CD4-positive, alpha-beta T cell (primary cell): Measurements from ENCODE around the gene PTPN9. TPM values are rescaled to one million over a fixed set of nuclear protein-coding genes. Genes with fewer than 3 reads are reported as not detected.

Experiments
- ATAC-seq: fragments of 200-7000 bp; cut with Tn5 transposase; one replicate; pipeline ENCODE4 v1.10.0; 2022; ENCODE audit warnings: mild to moderate bottlenecking; ENCODE audit not compliant: poor library complexity
- CTCF ChIA-PET: fragments of 350-600 bp; sonication (Branson Sonifier 250); formaldehyde crosslinking; loops from one replicate; lab custom pipeline; 2021; ENCODE audit warnings: antibody characterized with exemption, inconsistent platforms; lab: Charles Lee
- POLR2A ChIA-PET: fragments of 350-600 bp; sonication (Branson Sonifier 250); formaldehyde crosslinking; loops from one replicate; lab custom pipeline; 2021; ENCODE audit warnings: antibody characterized with exemption, inconsistent platforms; lab: Charles Lee
- DNase-seq, 14 experiments: peaks; one replicate each; pipeline ENCODE4 v3.0.0-alpha.2; 2013 to 2020; ENCODE audit warnings: mixed read lengths in 2 of 14
- H3K27ac ChIP-seq, 2 donors: one replicate each; pipeline versions ENCODE4 v1.5.1 to v1.7.0; 2013; ENCODE audit warnings: low read length in 2 of 2, low read depth in 1 of 2, mild to moderate bottlenecking in 1 of 2
- H3K27me3 ChIP-seq, 2 experiments: 1 replicate in 1 of 2; 2 replicates in 1 of 2; pipeline versions ENCODE4 v1.6.1 to v1.7.0; 2013; ENCODE audit warnings: low read length in 2 of 2, control low read depth in 1 of 2, mild to moderate bottlenecking in 1 of 2, moderate library complexity in 1 of 2; ENCODE audit not compliant: insufficient read depth in 2 of 2, control insufficient read depth in 1 of 2
- H3K36me3 ChIP-seq: one replicate; pipeline ENCODE4 v1.6.1; 2013; ENCODE audit warnings: low read length, control low read depth; ENCODE audit not compliant: insufficient read depth
- H3K4me1 ChIP-seq: one replicate; pipeline ENCODE4 v1.6.1; 2013; ENCODE audit warnings: low read length, control low read depth; ENCODE audit not compliant: insufficient read depth
- H3K4me3 ChIP-seq: one replicate; pipeline ENCODE4 v1.5.1; 2013; ENCODE audit warnings: mild to moderate bottlenecking, low read length, moderate library complexity
- H3K9me3 ChIP-seq, 2 experiments: 1 replicate in 1 of 2; 2 replicates in 1 of 2; pipeline versions ENCODE4 v1.6.1 to v1.7.0; 2013; ENCODE audit warnings: low read length in 2 of 2, mild to moderate bottlenecking in 2 of 2, control low read depth in 1 of 2, moderate library complexity in 1 of 2; ENCODE audit not compliant: control insufficient read depth in 1 of 2, insufficient read depth in 1 of 2
- H3K27ac Mint-ChIP-seq: one replicate; pipeline ENCODE4 v1.8.0; 2020; ENCODE audit warnings: mixed read lengths
- H3K27me3 Mint-ChIP-seq: one replicate; pipeline ENCODE4 v1.8.0; 2021; ENCODE audit warnings: mixed read lengths
- H3K36me3 Mint-ChIP-seq: one replicate; pipeline ENCODE4 v1.8.0; 2021; ENCODE audit warnings: low read depth, mixed read lengths
- H3K4me1 Mint-ChIP-seq: one replicate; pipeline ENCODE4 v1.8.0; 2021; ENCODE audit warnings: low read depth, mixed read lengths
- H3K4me3 Mint-ChIP-seq: one replicate; pipeline ENCODE4 v1.8.0; 2020; ENCODE audit warnings: mild to moderate bottlenecking, mixed read lengths
- H3K9me3 Mint-ChIP-seq: one replicate; pipeline ENCODE4 v1.8.0; 2020; ENCODE audit warnings: mixed read lengths
- CTCF ChIP-seq: fragments of 200-600 bp; IDR thresholded peaks from one replicate; pipeline ENCODE4 v1.8.0; 2022; ENCODE audit warnings: antibody characterized with exemption, mild to moderate bottlenecking
- intact Hi-C, 2 experiments: fragments of 100-400 bp; cut with DNase I in 1 of 2; cut with micrococcal nuclease in 1 of 2; formaldehyde crosslinking; loops; one replicate each; pipeline versions ENCODE4 v1.15.1 to v1.9.0; 2023 to 2025; cut with DNase I, micrococcal nuclease
- total RNA-seq, 174 experiments: library from RNA in 2 of 174; stranded (reverse) in 2 of 174; gene quantifications; one replicate each; pipeline ENCODE4 v1.2.3 and lab custom pipeline; 2021 to 2026

The PTPN9 gene
- total RNA-seq, 2 experiments from 2014 or later = 8.1 to 8.2 TPM

GRCh38 chr15:75451674-75452363 lies 127.3 kb downstream of the PTPN9 start, which contains the start of gene SIN3A:
TSS of gene SIN3A (minus strand) at chr15:75451690. CDS start at chr15:75430375, 21,315 bp downstream.
- Histone ChIP-seq H3K27ac (peak within 1 kb of the TSS; percentile 97 to 98), H3K4me3 (peak within 1 kb of the TSS; percentile 93), H3K27me3 (no peaks in the 10 kb centered on the region), H3K36me3 (peaks cover 5% of the 10 kb centered on the region), H3K9me3 (no peaks in the 10 kb centered on the region), H3K4me1 (peaks cover 56% of the 10 kb centered on the region)
- Mint-ChIP-seq H3K36me3 (peaks cover 21% of the 10 kb centered on the region), H3K27ac (peak within 1 kb of the TSS; percentile 96), H3K4me1 (peaks cover 63% of the 10 kb centered on the region), H3K9me3 (no peaks in the 10 kb centered on the region), H3K27me3 (no peaks in the 10 kb centered on the region), H3K4me3 (peak within 1 kb of the TSS; percentile 98)
- no peak for TF ChIP-seq CTCF
- ATAC-seq = peak; percentile 48
- ChIA-PET POLR2A (interaction anchor here (0.5 to 7.4 kb wide), 40 partner anchors 9 to 1048 kb away, joined by 3 to 294 read pairs (median 5); partner anchors contain the start of genes ARID3B, C15orf39, CLK3 and COX5A), CTCF (interaction anchor here (1.9 to 3.9 kb wide), 3 partner anchors 84 to 189 kb away, joined by 6 to 26 read pairs (median 14); partner anchors contain the start of genes IMP3, MAN2C1 and PTPN9)
- DNase-seq = peak; percentile 97 to 100 (median 99)
- intact Hi-C loops = loop anchor here (2.0 to 10.0 kb wide), 9 partner anchors 85 to 1460 kb away; partner anchors contain the start of genes C15orf39 (in 2 of the 2), CLK3 (in 1 of the 2), IMP3 (in 1 of the 2) and MAN2C1 (in 1 of the 2)

GRCh38 chr15:75451202-75451673 lies 127.9 kb downstream of the PTPN9 start:
- no peak for TF ChIP-seq CTCF
- Mint-ChIP-seq H3K4me3 (peak overlapping the region; percentile 98), H3K9me3 (no peaks in the 10 kb centered on the region), H3K27me3 (no peaks in the 10 kb centered on the region), H3K36me3 (peaks cover 21% of the 10 kb centered on the region), H3K4me1 (peaks cover 64% of the 10 kb centered on the region), H3K27ac (peak overlapping the region; percentile 96)
- Histone ChIP-seq H3K27ac (peak overlapping the region; percentile 97 to 98), H3K27me3 (no peaks in the 10 kb centered on the region), H3K4me1 (peaks cover 57% of the 10 kb centered on the region), H3K36me3 (peaks cover 5% of the 10 kb centered on the region), H3K9me3 (no peaks in the 10 kb centered on the region), H3K4me3 (peak overlapping the region; percentile 93)
- ATAC-seq (no peak), DNase-seq (no peak)
- ChIA-PET POLR2A (interaction anchor here (0.8 to 7.4 kb wide), 33 partner anchors 9 to 1048 kb away, joined by 3 to 294 read pairs (median 6); partner anchors contain the start of genes ARID3B, C15orf39, CLK3 and COX5A), CTCF (interaction anchor here (1.9 to 3.9 kb wide), 2 partner anchors 83 to 128 kb away, joined by 6 to 26 read pairs; partner anchors contain the start of genes MAN2C1 and PTPN9)
- intact Hi-C loops = loop anchor here (2.0 to 10.0 kb wide), 9 partner anchors 84 to 1459 kb away; partner anchors contain the start of genes C15orf39 (in 2 of the 2), CLK3 (in 1 of the 2), IMP3 (in 1 of the 2) and MAN2C1 (in 1 of the 2)
